GM20000 (cell line): ENCODE measurements around the gene TAF11L3.
"Not testable (repeated sequence)": the region's sequence is repeated elsewhere in the genome, so short reads cannot be mapped to it uniquely, and the experiment has no call there.

ENCODE experiments used
- DNase-seq: peaks from one replicate; pipeline ENCODE4 v3.0.0; 2012; ENCODE audit warnings: low spot score
- CTCF ChIP-seq: IDR thresholded peaks from 2 replicates; pipeline ENCODE4 v1.5.1; 2012; ENCODE audit warnings: mild to moderate bottlenecking, control low read depth; ENCODE audit errors: extremely low read depth, missing control alignments

TAF11L3 gene

GRCh38 chr5:17518067-17518466 is at the start of gene TAF11L3:
Gene TAF11L3, plus strand, starts transcription at chr5:17518367.
- DNase-seq, result not testable (repeated sequence)

GRCh38 chr5:17470064-17470463 is 48.1 kb upstream of the TAF11L3 start:
- DNase-seq, result no peak
- TF ChIP-seq CTCF, result no peak

GRCh38 chr5:17475064-17475463 is 43.1 kb upstream of the TAF11L3 start:
- not testable (repeated sequence) for DNase-seq

GRCh38 chr5:17477043-17477442 is 41.1 kb upstream of the TAF11L3 start:
- DNase-seq, result no peak
- TF ChIP-seq CTCF, result no peak

- no peak for DNase-seq
- TF ChIP-seq CTCF, result no peak
Measured at GRCh38 chr5:17477573-17478265, 40.4 kb upstream of the TAF11L3 start.

GRCh38 chr5:17481378-17481777 is 36.8 kb upstream of the TAF11L3 start:
- no peak for TF ChIP-seq CTCF
- no peak for DNase-seq

GRCh38 chr5:17482790-17483189 is 35.4 kb upstream of the TAF11L3 start:
- TF ChIP-seq CTCF, result no peak
- DNase-seq, result no peak

GRCh38 chr5:17486464-17487173 is 31.5 kb upstream of the TAF11L3 start:
- DNase-seq, result not testable (repeated sequence)

GRCh38 chr5:17487174-17487512 is 31.0 kb upstream of the TAF11L3 start:
- TF ChIP-seq CTCF, result no peak
- no peak for DNase-seq

- not testable (repeated sequence) for DNase-seq
Measured at GRCh38 chr5:17491257-17491656, 26.9 kb upstream of the TAF11L3 start.
